RWPE2 (cell line): Measurements from ENCODE around the gene TCF7.
A peak's percentile ranks its signal among the peaks of the same experiment; 100 is the strongest.

Experiments
- ATAC-seq: fragments of 200-7000 bp; cut with Tn5 transposase; 3 replicates; pipeline ENCODE4 v1.9.1; 2021; ENCODE audit warnings: low read depth
- DNase-seq: peaks from one replicate; pipeline ENCODE4 v3.0.0-alpha.2; 2020; ENCODE audit warnings: low spot score
- H3K27ac ChIP-seq: fragments of 450-650 bp; 2 replicates; pipeline ENCODE4 v1.5.1; 2017; ENCODE audit warnings: mild to moderate bottlenecking; ENCODE audit not compliant: poor library complexity, severe bottlenecking
- H3K27me3 ChIP-seq: fragments of 250-450 bp; sonication (Bioruptor Pico); 2 replicates; pipeline ENCODE4 v1.5.1; 2021; ENCODE audit warnings: mild to moderate bottlenecking, moderate library complexity; ENCODE audit not compliant: insufficient read depth, poor library complexity, severe bottlenecking
- H3K36me3 ChIP-seq: fragments of 250-450 bp; sonication (Bioruptor Pico); 2 replicates; pipeline ENCODE4 v1.5.1; 2020; ENCODE audit warnings: low read depth, mild to moderate bottlenecking, moderate library complexity
- H3K4me1 ChIP-seq: fragments of 250-450 bp; sonication (Bioruptor Pico); 2 replicates; pipeline ENCODE4 v1.5.1; 2021; ENCODE audit warnings: mild to moderate bottlenecking, moderate library complexity; ENCODE audit not compliant: insufficient read depth, poor library complexity, severe bottlenecking
- H3K4me3 ChIP-seq: fragments of 250-450 bp; sonication (Bioruptor Pico); 2 replicates; pipeline ENCODE4 v1.5.1; 2021; ENCODE audit warnings: mild to moderate bottlenecking, moderate library complexity; ENCODE audit not compliant: severe bottlenecking
- H3K9me3 ChIP-seq: fragments of 250-450 bp; sonication (Bioruptor Pico); 2 replicates; pipeline ENCODE4 v1.5.1; 2021; ENCODE audit warnings: mild to moderate bottlenecking, moderate library complexity; ENCODE audit not compliant: severe bottlenecking
- TF ChIP-seq, protein P1 (sequence below): fragments of 450-650 bp; IDR thresholded peaks from one replicate; pipeline ENCODE4 v1.5.1; 2017; ENCODE audit warnings: mild to moderate bottlenecking, moderate library complexity; ENCODE audit not compliant: poor library complexity, severe bottlenecking

The TCF7 gene

DNA sequence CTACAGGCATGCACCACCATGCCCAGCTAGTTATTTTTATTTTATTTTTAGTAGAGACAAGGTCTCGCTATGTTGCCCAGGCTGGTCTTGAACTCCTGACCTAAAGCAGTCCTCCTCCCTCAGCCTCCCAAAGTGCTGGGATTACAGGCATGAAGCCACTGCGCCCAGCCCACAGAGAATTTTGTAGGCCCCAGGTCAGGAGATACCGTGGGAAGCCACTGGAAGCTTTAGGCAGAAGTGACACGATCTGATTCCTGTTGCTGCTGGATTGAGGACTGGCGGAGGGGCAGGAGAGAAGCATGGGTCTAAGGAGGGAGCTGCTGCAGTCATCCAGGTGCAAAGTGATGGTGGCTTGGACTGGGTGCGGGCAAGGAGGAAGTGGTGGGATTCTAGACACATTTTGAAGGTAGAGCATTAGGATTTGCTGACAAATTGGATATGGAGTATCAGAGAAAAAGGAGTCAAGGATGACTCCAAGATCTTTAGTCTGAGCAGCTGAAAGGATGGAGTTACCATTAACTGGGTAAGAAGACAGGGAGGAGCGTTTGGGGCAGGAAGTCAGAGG lies 20.7 kb downstream of the TCF7 start:
- TF ChIP-seq, protein P1, sequence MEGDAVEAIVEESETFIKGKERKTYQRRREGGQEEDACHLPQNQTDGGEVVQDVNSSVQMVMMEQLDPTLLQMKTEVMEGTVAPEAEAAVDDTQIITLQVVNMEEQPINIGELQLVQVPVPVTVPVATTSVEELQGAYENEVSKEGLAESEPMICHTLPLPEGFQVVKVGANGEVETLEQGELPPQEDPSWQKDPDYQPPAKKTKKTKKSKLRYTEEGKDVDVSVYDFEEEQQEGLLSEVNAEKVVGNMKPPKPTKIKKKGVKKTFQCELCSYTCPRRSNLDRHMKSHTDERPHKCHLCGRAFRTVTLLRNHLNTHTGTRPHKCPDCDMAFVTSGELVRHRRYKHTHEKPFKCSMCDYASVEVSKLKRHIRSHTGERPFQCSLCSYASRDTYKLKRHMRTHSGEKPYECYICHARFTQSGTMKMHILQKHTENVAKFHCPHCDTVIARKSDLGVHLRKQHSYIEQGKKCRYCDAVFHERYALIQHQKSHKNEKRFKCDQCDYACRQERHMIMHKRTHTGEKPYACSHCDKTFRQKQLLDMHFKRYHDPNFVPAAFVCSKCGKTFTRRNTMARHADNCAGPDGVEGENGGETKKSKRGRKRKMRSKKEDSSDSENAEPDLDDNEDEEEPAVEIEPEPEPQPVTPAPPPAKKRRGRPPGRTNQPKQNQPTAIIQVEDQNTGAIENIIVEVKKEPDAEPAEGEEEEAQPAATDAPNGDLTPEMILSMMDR = no peak
- no peak for DNase-seq
- no peak overlapping the region for H3K4me3 ChIP-seq
- peaks cover 9% of the 10 kb centered on the region for H3K4me1 ChIP-seq
- H3K27ac ChIP-seq = no peak overlapping the region
- H3K36me3 ChIP-seq = peaks cover 19% of the 10 kb centered on the region
- H3K27me3 ChIP-seq = no peaks in the 10 kb centered on the region
- H3K9me3 ChIP-seq = no peaks in the 10 kb centered on the region
- ATAC-seq = no peak

DNA sequence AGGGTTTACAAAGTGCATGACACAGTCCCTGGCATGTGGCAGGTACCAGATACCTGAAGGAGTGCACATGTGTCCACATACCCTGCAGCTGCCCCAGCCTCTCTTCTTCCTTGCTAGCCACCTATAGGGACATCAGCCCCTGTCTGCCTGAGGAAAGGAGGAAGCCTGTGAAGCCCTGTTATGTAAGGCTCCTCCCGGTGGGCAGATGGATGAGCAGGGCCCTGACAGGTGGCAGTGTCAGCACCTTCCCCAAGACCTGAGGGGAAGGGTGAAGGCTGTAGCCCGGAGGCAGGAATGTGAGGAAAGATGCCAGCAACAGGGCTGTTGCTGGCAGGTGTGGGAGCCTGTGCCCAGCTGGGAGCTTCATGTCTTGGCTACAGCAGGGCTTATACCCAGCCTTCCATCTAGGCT lies 21.7 kb downstream of the TCF7 start:
- Histone ChIP-seq H3K4me1 (peaks cover 14% of the 10 kb centered on the region), H3K4me3 (no peak overlapping the region), H3K27me3 (no peaks in the 10 kb centered on the region), H3K9me3 (no peaks in the 10 kb centered on the region), H3K36me3 (peaks cover 21% of the 10 kb centered on the region), H3K27ac (no peak overlapping the region)
- TF ChIP-seq, protein P1 = no peak
- ATAC-seq (no peak), DNase-seq (peak; percentile 42)

DNA sequence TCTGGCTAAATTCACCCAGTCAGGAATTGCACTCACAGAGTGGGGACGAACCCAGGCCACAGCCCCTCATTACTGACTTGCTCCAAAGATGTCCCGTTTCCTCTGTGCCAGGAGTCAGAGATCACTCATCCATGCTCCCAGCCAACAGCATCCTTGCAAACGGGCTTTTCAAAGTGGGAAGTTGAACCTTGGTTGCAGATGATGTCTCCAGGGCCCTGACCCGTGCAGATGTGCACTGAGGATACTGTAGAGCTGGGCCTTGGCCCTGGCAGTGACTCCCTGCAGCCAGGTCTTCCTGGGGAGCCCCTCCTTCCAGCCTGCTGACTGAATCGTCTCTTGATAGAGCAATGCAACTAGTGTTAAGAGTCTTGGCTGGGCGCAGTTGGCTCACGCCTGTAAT lies 22.3 kb downstream of the TCF7 start:
- Histone ChIP-seq H3K27me3 (no peaks in the 10 kb centered on the region), H3K4me1 (peaks cover 14% of the 10 kb centered on the region), H3K27ac (no peak overlapping the region), H3K4me3 (no peak overlapping the region), H3K36me3 (peaks cover 21% of the 10 kb centered on the region), H3K9me3 (no peaks in the 10 kb centered on the region)
- TF ChIP-seq, protein P1 = no peak
- DNase-seq (peak; percentile 38), ATAC-seq (no peak)

DNA sequence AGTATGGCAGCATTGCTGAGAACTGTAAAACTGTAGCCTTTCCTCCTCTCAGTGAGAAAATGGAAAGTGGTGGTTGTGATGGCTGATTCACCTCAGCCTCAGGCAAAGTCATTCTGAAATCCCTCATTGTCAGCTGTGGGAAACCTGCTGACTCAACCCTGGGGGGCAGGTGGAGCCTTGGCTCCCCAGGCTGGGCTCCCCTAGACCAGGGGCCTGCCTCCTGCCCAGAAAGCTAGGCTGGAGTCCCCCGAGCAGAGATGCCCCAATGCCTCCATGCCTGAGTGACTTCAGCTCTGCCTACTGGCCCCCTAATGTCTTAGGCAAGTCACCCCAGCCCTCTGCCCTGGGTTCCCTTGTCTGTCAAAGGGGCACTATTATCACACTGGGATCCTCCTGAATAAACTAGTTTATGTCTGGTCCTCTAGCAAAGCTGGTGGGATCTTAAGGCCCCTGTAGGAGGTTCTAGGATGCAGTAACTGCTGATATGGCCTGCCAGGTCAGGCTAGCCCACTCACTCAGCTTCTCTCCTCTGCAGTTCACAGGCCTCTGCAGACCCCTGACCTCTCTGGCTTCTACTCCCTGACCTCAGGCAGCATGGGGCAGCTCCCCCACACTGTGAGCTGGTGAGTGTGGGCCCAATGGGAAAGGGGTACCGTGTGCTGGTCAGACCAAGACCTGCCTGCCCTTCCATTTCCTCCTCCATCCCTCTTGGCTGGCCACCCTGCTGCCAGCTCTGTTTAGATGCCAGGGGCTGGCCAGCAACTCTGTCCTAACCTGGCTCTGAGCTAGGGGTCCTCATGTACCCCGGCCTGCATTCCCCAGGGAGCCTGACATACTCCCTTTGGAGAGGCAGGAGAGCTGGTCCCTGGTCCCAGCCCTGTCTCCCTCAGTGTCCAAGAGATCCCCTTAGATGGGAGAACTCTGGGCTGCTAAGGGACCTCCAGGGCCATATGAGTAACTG lies 24.2 kb downstream of the TCF7 start:
- DNase-seq (peak; percentile 76), ATAC-seq (peak; percentile 58)
- Histone ChIP-seq H3K27ac (no peak overlapping the region), H3K36me3 (peaks cover 29% of the 10 kb centered on the region), H3K4me3 (no peak overlapping the region), H3K9me3 (no peaks in the 10 kb centered on the region), H3K4me1 (peaks cover 14% of the 10 kb centered on the region), H3K27me3 (no peaks in the 10 kb centered on the region)
- TF ChIP-seq, protein P1 = no peak
